Muscle layer of duodenum (tissue), 2 donors: Measurements from ENCODE around the gene PIK3R2.

ENCODE experiments used
- H3K27ac ChIP-seq: one replicate; pipeline ENCODE4 v1.7.0; 2013; ENCODE audit warnings: mild to moderate bottlenecking, low read length
- H3K27me3 ChIP-seq: one replicate; pipeline ENCODE4 v1.7.0; 2013; ENCODE audit warnings: low read depth, mild to moderate bottlenecking, control low read depth, low read length
- H3K36me3 ChIP-seq, 2 donors: one replicate each; pipeline ENCODE4 v1.7.0; 2013; ENCODE audit warnings: low read length in 2 of 2, control low read depth in 1 of 2, mild to moderate bottlenecking in 1 of 2; ENCODE audit not compliant: insufficient read depth in 2 of 2, control insufficient read depth in 1 of 2
- H3K4me1 ChIP-seq, 2 donors: one replicate each; pipeline ENCODE4 v1.7.0; 2013; ENCODE audit warnings: low read length in 2 of 2, mild to moderate bottlenecking in 2 of 2, control low read depth in 1 of 2, moderate library complexity in 1 of 2; ENCODE audit not compliant: insufficient read depth in 2 of 2, control insufficient read depth in 1 of 2
- H3K4me3 ChIP-seq, 2 donors: one replicate each; pipeline ENCODE4 v1.7.0; 2013; ENCODE audit warnings: low read length in 2 of 2, low read depth in 1 of 2, mild to moderate bottlenecking in 1 of 2
- H3K9me3 ChIP-seq, 2 donors: one replicate each; pipeline ENCODE4 v1.7.0; 2013; ENCODE audit warnings: low read length in 2 of 2, control low read depth in 1 of 2, mild to moderate bottlenecking in 1 of 2; ENCODE audit not compliant: control insufficient read depth in 1 of 2
- donor health status: healthy.

PIK3R2 gene

DNA sequence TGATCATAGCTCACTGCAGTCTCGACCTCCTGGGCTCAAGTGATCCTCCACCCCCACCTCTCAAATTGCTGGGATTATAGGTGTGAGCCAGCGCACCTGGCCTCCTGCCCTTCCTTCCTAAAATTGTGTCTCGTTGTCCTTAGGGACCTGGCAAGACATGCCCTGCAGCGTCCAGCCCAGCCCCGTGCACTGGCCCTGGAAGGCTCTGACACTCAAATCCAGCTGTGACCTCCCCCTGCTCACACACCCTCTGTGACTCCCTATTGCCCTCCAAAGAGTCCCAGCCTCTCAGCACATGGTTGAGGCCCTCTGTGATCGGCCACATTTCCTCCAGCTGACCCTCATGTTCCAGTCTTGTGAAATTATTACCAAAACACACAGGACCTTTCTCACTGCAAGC is 45.0 kb downstream of the PIK3R2 start:
- Histone ChIP-seq H3K9me3 (no peaks in the 10 kb centered on the region), H3K36me3 (peaks cover 8 to 34% of the 10 kb centered on the region in 2 donors), H3K27ac (no peak overlapping the region), H3K27me3 (no peaks in the 10 kb centered on the region), H3K4me1 (peaks cover 10 to 24% of the 10 kb centered on the region in 2 donors), H3K4me3 (no peak overlapping the region)

- Histone ChIP-seq H3K36me3 (peaks cover 8 to 34% of the 10 kb centered on the region in 2 donors), H3K4me3 (no peak overlapping the region), H3K9me3 (no peaks in the 10 kb centered on the region), H3K27me3 (no peaks in the 10 kb centered on the region), H3K4me1 (peaks cover 15 to 28% of the 10 kb centered on the region in 2 donors), H3K27ac (no peak overlapping the region)
Measured at GRCh38 chr19:18198374-18198773, 45.4 kb downstream of the PIK3R2 start.

GRCh38 chr19:18202397-18202777 is 49.4 kb downstream of the PIK3R2 start:
- Histone ChIP-seq H3K9me3 (no peaks in the 10 kb centered on the region), H3K27ac (no peak overlapping the region), H3K4me1 (peaks cover 7 to 21% of the 10 kb centered on the region in 2 donors), H3K4me3 (peak overlapping the region in 1 of 2 donors; percentile 94), H3K27me3 (no peaks in the 10 kb centered on the region), H3K36me3 (peaks cover 8 to 20% of the 10 kb centered on the region in 2 donors)

DNA sequence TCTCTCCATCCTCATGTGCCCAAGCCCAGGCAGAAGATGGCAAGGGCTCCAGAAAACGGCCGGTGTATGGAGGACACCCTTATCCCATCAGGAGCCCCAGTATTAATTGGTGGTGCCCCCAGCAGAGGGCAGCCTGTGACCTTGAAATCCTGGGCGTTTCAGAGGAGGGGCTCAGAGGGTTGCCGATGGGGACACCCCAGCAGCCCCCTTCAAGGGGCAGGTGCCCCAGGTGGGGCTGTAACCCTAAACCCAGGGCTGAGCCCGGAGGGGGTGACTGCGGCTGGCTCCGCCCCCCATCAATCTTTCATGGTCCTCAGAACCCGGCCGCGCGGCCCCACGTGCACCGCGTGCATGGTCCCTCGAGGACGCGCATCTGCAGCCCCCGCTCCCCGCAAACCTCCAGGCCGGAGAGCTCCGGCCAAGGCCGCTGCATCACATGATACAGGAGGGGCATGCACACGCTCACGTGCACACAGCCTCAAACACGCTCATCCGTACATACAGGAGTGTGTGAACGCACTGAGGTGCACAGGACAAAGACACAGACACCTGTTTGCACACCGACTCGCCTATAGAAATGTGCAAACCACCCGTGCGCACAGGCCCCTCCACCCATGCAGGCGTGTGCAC is 49.9 kb downstream of the PIK3R2 start:
- H3K27me3 ChIP-seq, result no peaks in the 10 kb centered on the region
- H3K9me3 ChIP-seq, result no peaks in the 10 kb centered on the region
- H3K36me3 ChIP-seq, result peaks cover 8 to 16% of the 10 kb centered on the region in 2 donors
- peaks cover 7 to 21% of the 10 kb centered on the region in 2 donors for H3K4me1 ChIP-seq
- H3K27ac ChIP-seq, result no peak overlapping the region
- peak overlapping the region; percentile 70 to 94 for H3K4me3 ChIP-seq

- Histone ChIP-seq H3K36me3 (peaks cover 3 to 10% of the 10 kb centered on the region in 2 donors), H3K9me3 (no peaks in the 10 kb centered on the region), H3K27me3 (no peaks in the 10 kb centered on the region), H3K4me3 (peak overlapping the region; percentile 70 to 94), H3K27ac (no peak overlapping the region), H3K4me1 (peaks cover 7 to 21% of the 10 kb centered on the region in 2 donors)
Measured at GRCh38 chr19:18203408-18203862, 50.5 kb downstream of the PIK3R2 start.

GRCh38 chr19:18203863-18204393 is 51.0 kb downstream of the PIK3R2 start, which contains the start of gene RAB3A:
TSS of gene RAB3A (minus strand) at chr19:18204042. CDS start at chr19:18202740, 1,302 bp downstream.
- no peaks in the 10 kb centered on the region for H3K9me3 ChIP-seq
- H3K36me3 ChIP-seq, result peaks cover 0 to 8% of the 10 kb centered on the region in 2 donors
- H3K27me3 ChIP-seq, result no peaks in the 10 kb centered on the region
- peaks cover 7 to 21% of the 10 kb centered on the region in 2 donors for H3K4me1 ChIP-seq
- H3K27ac ChIP-seq, result peak within 1 kb of the TSS; percentile 97
- H3K4me3 ChIP-seq, result peak within 1 kb of the TSS; percentile 83 to 94

- H3K4me3 ChIP-seq, result peak overlapping the region; percentile 73 to 83
- H3K9me3 ChIP-seq, result no peaks in the 10 kb centered on the region
- H3K36me3 ChIP-seq, result peaks cover 0 to 8% of the 10 kb centered on the region in 2 donors
- peak overlapping the region; percentile 97 for H3K27ac ChIP-seq
- peaks cover 7 to 21% of the 10 kb centered on the region in 2 donors for H3K4me1 ChIP-seq
- H3K27me3 ChIP-seq, result no peaks in the 10 kb centered on the region
Measured at GRCh38 chr19:18204394-18205199, 51.6 kb downstream of the PIK3R2 start.

DNA sequence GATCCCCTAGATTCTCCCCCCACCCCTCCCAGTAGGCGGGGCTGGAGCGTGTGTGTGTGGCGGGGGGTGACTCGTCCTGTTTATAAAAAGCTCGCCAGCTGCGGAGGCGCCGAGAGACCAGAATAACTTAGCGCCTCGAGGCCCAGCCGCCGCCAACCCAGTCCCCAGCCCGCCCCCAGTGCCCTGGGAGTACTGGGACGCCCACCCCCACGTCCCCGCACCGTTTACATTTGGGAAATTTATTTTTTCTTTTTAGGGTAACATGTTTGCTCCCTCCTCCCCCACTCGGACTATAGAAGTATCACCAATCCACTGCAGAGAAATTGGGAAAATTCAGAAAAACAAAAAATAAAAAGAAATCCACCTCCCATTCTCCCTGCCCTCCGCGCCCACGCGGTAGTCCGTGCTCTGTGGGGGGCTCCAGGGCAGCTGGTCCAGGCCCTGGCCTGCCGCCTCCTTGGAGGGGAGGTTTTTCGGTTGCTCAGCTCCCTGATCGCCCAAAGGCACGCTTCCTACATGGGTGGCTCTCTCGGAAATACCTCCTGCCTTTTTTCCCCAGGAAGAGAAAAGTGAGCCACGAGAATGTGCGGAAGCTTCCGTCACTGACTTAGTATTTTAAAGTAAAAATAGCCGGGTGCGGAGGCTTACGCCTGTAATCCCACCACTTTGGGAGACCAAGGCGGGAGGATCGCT is 52.4 kb downstream of the PIK3R2 start:
- Histone ChIP-seq H3K4me3 (peak overlapping the region; percentile 73 to 83), H3K27ac (peak overlapping the region; percentile 97), H3K27me3 (no peaks in the 10 kb centered on the region)

DNA sequence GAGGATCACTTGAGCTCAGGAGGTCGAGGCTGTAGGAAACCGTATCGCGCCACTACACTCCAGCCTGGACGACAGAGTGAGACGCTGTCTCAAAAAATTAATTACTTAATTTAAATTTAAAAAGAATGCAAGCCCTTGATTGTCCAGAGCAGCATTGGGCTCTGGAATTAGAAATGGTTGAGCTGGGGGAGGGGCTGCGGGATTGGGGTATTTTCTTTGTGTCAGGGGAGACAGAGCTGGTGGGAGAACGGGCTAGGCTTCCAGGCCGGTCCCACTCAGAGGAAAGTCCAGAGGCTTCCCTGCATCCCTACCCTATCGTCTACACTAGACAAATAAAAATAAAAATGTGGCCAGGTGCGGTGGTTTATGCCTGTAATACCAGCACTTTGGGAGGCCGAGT is 53.1 kb downstream of the PIK3R2 start:
- Histone ChIP-seq H3K36me3 (peaks cover 0 to 8% of the 10 kb centered on the region in 2 donors), H3K27me3 (no peaks in the 10 kb centered on the region), H3K4me3 (no peak overlapping the region), H3K4me1 (peaks cover 7 to 21% of the 10 kb centered on the region in 2 donors), H3K27ac (no peak overlapping the region), H3K9me3 (no peaks in the 10 kb centered on the region)

More for the DNA sequence above, 52.4 kb downstream of the PIK3R2 start:
- Histone ChIP-seq H3K9me3 (no peaks in the 10 kb centered on the region), H3K36me3 (peaks cover 0 to 8% of the 10 kb centered on the region in 2 donors), H3K4me1 (peaks cover 7 to 21% of the 10 kb centered on the region in 2 donors)

GRCh38 chr19:18208098-18208951 is 55.4 kb downstream of the PIK3R2 start:
- H3K27ac ChIP-seq, result no peak overlapping the region
- no peak overlapping the region for H3K4me3 ChIP-seq
- no peaks in the 10 kb centered on the region for H3K27me3 ChIP-seq
- H3K36me3 ChIP-seq, result no peaks in the 10 kb centered on the region
- H3K4me1 ChIP-seq, result peaks cover under 1 to 11% of the 10 kb centered on the region in 2 donors
- no peaks in the 10 kb centered on the region for H3K9me3 ChIP-seq
